NCI-H2227 (cell line): ENCODE results near the gene TMEM117.
A peak's percentile ranks its signal among the peaks of the same experiment; 100 is the strongest.

Source experiments
- DNase-seq: peaks from one replicate; lab custom pipeline; 2025; ENCODE audit not compliant: unreplicated experiment; lab: John Stamatoyannopoulos, UW

The TMEM117 gene

DNA sequence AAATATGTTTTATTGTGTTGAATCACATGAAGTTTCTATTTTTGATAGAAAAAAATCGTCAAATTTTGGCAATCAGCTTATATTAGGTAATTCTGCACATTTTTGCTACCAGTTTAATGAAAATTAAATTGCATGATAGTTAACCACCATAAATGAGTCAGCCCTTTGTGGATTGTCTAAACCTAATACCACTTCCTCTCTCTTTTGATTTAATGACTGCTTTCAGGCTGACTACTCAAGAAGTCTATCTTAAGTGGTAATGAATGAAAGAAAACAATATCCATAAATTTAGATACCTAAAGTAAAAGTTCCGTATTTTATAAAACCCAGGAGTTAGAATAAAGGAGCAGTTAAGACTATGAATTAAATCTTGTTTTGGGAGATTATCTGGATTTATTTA lies 450.5 kb downstream of the TMEM117 start:
- no peak for DNase-seq

DNA sequence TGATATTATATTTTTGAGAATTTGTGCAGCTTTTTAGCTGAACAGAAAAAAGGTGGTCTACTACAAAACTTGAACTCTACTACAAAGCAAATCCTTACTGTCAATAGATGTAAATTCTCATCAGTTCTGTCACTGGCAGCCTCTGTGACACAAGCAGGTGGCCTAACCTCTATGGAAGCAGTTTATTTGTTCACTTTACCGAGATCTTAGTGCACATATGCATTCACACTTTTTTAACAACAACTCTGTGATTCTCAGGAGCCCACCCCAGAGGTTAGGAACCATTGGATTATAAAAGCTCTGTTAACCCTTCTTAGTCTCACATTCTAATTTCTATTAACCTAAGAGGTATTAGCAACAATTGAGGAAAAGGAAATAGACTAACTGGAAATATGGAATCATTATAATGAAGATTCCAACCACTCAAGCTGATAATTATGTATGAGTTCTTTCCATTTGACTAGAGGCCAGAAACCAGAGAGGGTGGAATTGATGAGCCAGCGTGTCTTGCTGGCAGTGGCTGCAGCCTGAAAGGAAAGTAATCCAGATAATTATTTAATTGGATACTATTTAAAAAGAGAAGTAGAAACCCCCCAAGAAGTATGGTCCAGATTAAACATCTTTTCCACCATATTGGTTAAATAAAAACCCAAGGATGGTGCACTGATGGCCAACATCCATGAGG lies 451.1 kb downstream of the TMEM117 start:
- DNase-seq = no peak

DNA sequence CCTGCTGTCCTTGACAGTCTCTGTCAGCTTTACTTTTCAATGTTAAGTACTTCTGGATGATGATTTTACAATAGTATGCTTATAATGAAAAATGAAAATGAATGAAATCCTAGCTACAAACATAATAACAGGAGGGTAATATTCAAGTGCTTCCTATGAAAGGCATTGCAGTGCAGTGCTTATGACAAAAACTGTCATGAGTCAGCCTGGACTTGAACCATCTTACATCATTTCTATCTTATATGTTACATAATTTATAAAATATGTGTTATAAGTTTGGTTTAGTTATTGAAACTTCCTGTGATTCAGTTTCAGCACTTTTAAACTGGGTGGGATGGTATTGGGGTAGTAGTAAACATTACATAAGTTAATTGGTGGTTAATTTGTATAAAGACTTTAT lies 451.7 kb downstream of the TMEM117 start:
- no peak for DNase-seq

DNA sequence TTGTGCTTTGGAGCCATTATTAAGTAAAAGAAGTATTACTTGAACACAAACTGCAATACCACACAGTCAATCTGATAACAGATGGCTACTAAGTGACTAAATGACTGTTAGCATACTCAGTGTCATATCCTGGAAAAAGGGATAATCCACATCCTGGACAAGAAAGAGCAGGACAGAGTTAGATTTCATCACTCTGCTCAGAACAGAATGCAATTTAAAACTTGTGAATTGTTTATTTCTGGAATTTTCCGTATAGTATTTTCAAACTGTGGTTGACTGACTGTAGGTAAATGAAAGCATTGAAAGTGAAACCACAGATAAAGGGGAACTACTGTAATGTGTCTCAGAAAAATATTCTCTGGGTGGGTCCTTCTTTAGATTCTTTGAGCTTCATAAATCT lies 458.8 kb downstream of the TMEM117 start:
- DNase-seq = no peak

DNA sequence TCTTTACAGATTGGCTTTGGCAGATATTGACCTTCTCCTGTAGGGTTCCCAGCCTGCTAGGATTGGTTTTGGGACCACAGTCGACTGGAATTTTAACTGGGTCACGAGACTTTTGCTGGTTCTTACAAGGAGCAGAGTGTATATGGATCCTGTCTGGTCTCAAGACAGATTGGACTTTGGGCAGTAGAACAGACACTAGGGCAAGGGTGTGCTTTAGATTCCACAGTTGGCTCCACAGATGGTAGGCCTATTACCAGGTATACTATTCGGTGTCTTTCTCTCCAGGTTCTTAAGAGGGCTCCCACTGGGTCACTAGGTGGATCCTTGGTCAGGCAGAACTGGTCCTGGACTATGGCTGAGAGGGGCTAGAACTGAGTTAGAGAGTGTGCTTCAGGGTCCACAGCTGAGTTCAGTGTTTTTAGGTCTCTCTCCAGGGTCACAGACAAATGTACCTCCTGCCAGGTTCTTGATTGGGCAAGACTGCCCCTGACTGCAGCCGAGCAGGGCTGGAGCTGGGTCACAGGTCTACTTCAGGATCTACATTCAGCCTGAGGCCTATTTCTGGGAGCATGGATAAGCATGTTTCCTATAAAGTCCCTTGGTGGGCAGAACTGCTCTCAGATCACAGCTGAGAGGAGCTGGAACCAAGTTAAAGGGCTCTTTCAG lies 460.2 kb downstream of the TMEM117 start:
- DNase-seq = no peak

DNA sequence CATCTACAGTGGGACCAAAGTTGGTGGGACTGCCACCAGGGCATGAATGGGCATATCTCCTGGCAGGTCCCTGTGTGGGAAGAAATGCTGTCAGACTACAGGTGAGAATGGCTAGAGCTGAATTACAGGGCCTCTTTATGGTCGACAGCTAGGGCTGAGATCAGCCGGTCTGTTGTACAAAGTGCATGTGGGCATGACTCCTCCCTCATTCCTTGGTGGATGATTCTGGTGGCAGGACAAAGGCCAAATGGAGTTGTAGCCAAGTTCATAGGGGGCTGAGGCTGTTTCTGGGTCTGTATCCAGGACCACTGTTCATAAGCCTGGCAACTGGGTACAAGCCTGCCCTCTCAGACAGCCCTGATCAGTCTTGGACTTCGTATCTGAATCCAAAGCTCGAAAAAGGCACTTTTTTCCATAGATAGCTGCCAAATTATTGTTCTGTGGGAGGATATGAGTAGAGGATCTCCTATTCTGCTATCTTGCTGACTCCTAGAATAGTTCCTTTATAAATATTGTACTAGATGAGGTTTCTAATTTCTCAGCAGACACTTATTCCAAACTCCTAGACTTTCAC lies 460.8 kb downstream of the TMEM117 start:
- DNase-seq = no peak

DNA sequence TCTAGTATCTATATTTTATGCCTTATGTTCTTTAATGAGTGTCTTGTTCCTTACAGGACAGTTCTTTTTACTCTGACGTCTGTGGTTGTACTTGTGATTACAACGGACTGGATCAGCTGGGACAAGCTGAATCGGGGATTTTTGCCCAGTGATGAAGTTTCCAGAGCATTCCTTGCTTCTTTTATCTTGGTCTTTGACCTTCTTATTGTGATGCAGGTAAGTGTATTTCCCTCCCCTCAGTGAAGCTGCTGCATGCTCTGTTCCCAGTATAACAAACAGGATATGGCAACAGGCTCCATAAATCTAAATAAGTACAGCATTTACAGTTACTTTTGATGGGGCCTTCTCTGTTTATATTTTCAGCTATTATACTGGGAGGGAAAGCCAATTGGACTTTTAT lies 463.6 kb downstream of the TMEM117 start:
- no peak for DNase-seq

DNA sequence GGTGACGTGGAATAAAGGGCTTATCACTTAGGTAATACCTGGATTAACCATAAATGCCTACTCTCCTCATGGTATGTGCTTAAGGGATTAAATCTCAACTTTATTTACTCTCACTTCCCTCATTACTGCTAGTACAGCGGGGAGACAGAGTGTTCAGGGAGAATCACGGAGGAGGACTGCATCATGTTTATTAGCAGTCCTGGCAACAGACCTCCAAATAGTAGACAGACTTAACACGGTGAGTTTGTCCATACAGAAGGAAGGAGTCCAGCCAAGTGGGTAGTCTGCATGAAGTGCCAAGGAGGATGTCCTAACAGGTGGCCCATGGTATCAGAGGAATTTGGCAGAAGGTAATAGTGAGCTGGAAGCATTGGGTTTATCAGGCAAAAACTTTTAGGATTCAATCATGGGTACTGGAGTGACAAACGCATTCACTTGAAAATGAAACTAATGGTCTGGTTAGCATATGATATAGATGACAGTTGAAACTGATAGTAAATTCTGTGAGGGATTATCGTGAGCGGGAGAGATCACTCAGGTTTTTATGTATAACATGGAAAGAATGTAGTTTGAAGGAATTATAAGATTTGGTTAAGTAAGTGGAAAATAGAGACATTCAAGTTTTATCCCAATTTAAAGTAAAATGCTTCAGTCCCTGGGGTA lies 471.8 kb downstream of the TMEM117 start:
- DNase-seq = no peak

DNA sequence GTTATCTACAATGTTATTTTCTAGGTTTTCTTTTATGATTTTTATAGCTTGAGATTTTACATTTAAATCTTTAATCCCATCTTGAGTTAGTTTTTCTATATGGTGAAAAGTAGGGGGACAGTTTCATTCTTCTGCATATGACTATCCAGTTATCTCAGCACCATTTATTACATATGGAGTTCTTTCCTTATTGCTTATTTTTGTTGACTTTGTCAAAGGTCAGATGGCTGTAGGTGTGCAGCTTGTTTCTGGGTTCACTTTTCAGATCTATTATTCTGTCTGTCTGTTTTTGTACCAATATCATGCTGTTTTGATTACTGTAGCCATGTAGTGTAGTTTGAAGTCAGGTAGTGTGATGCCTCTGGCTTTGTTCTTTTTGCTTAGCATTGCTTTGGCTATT lies 477.3 kb downstream of the TMEM117 start:
- no peak for DNase-seq

DNA sequence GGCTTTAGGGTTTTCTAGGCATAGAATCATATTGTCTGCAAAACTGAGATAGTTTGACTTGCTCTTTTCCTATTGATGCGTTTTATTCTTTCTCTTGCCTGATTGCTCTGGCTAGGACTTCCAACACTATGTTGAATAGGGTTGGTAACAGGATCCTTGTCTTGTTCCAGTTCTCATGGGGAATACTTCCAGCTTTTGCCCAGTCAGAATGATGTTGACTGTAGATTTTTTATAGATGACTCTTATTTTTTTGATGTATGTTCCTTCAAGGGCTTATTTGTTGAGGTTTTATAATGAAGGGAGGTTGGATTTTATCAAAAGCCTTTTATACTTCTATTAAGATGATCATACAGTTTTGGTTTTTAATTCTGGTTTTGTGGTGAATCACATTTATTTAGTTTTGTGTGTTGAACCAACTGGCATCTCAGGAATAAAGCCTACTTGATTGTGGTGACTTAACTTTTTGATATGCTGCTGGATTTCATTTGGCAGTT lies 478.2 kb downstream of the TMEM117 start:
- DNase-seq = no peak

DNA sequence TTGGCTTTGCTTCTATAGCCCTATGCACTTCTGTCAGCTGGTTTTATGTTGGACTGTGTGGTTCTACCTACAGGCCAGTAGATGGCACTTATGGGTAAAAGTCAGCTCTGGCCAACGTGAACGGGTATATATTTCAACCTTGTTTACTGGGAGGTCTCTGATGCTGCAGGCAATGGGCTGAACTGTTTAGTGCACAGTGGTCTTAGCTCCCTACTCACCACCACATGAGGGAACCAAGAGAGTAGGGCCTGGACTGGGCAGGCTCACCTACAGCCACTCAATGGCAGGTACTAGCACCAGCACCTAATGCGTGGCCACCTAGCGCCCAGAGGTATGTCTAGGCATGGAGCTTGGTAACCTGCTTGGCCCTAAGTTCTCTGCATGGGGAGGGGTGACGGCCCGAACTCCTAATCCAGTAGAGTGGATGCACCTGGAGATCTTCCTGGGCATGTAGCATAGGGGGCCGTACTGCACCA lies 481.8 kb downstream of the TMEM117 start:
- peak; percentile 32 for DNase-seq

DNA sequence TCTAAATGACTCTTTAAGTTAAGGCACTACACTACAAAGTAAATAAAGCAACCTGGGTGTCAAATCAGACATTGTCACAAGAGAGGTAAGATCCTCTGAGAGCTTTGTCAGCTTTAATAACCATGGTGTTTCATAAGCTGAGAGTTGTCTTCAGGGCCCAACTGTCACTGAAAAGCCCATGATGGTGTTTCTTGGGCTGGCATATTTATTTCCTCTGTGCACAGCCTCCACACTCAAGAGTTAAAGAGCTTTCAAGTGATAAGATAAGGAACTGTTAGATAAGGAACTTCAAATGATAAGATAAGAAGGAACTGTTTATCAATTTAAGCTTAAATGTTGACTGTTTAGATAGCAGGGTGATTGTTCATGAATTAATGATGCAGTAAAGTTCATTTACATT lies 495.4 kb downstream of the TMEM117 start:
- no peak for DNase-seq

DNA sequence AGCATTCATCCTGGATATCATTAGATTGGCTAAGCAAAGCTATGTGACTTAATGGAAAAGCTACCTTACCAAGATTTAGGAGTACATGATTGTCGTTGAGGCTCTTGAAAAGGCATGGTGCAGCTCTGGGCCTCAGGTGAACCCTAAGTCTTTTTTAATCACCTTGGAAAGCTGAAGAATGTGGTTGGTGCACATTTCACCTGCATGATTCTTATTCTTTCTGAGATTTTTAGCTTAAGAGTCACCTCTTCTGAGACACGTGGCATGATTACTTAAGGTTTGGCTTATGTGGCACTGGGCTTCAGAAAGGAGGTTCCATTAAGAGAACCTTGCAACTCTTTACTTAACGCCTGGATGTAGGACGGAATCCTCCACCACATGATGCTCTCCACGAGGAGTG lies 498.5 kb downstream of the TMEM117 start:
- DNase-seq = no peak

DNA sequence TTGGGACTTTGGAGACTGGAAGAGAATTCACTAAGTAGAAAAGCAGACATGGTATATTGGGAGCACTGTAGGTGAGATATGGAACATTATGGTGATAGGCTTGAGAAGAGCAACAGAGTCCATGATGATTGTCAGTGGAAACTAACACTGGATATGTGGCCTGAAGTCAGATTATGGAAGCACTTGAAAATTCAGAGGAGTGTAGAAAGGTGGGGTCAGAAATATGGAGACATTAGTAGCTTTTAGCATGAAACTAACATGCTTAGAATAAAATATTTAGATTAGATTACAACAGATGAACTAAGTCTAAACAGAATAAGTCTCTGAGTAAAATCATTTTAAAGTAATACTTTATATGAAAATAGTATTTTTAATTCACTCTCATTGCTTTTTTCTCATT lies 499.1 kb downstream of the TMEM117 start:
- no peak for DNase-seq

DNA sequence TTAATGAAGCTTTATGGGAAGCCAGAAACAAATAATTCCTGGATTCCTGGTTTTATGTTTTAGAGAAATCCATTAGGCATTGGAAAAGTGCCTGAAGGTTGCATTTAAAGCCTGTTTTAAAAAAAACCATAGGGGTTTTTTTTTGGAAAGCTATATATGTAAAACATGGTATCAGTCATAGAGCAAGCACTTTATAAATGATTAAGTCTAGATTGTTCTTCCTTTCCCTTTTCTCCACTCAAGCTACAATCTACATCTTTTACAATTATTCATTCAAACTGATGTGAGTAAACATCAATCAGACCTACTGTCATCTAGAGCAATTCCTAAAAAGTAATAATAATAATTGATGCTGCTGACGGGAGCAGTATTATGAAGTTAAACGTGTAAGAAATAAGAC lies 500.7 kb downstream of the TMEM117 start:
- no peak for DNase-seq

DNA sequence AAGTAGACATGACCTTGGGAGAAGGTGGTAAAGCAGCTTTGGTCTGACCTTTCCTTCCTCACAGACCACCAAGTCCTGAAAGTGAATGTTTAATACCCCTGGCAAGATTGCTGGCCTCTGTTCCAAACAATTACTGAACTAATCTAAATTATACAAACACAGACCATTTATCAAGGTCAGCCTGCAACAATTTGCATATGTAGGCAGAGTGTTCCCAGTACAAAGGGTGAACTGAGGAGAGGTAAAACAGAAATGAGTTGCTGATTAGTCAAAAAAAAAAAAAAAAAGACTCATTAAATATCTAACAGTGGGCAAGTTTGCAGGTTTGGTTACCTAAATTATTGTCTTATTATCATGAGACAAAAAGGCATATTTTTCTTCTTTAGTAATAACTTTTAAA lies 506.5 kb downstream of the TMEM117 start:
- no peak for DNase-seq

DNA sequence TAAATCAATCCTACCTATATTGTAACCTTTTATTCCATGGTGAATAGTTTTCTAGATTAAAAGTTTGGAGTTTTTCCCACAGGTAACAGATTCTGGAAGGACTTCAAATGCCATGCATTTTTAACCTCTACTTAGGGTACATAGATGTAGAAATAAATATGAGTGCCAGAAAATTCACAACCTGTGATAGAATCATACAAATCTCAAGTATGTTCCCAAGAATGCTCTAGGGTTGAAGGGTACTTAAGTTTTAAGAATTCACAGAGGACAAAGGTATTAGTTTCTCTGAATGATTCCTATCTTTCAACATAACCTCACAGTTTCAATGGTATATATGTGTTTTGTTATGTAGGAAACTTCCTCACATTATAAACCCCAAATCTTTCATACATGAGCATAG lies 511.3 kb downstream of the TMEM117 start:
- DNase-seq = no peak

DNA sequence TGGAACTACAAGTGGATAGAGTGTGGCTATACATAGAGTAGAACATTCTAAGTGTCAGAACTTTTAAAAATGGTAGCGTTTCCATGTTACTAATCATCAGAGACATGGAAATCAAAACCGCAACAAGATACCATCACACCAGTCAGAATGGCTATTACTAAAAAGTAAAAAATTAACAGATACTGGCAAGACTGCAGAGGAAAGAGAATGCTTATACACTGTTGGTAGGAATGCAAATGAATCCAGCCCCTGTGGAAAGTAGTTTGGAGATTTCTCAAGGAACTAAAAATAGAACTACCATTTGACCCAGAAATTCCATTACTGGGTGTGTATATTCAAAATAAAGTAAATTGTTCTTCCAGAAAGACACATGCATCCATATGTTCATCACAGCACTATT lies 521.6 kb downstream of the TMEM117 start:
- no peak for DNase-seq

DNA sequence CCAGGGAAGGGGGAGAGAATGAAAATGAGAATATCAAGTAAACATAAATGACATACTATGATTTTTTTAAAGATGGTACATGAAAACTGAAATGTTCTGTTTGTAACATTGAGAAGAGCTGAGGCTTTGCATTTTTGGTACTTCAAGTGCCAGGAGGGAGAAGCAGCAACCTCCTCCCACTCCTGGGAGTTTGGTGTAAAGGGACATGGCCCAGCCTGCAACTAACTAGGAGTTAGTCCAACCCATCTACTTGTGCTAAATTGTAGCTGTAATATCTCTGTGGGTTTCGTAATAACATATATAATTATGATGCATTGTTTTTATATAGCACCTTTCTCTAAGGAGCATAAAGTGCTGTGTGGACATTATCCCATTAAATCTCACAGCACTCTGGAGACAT lies 522.8 kb downstream of the TMEM117 start:
- DNase-seq = peak; percentile 6

DNA sequence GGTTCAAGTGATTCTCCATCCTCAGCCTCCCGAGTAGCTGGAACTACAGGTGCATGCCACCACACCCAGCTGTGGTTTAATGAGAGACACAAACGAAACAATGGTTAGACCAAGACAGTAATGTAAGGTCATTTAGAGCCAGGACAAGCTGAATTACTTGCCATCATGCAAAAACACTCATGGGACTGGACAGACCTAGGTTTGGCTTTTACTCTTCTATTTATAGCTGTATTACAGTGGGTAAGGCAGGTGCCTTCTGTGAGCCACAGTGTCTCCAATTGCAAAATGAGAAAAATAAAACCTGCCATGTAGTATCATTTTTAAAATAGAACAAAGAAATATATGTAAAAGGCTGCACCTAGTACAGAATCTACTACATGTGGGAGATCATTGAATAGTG lies 527.1 kb downstream of the TMEM117 start:
- no peak for DNase-seq

DNA sequence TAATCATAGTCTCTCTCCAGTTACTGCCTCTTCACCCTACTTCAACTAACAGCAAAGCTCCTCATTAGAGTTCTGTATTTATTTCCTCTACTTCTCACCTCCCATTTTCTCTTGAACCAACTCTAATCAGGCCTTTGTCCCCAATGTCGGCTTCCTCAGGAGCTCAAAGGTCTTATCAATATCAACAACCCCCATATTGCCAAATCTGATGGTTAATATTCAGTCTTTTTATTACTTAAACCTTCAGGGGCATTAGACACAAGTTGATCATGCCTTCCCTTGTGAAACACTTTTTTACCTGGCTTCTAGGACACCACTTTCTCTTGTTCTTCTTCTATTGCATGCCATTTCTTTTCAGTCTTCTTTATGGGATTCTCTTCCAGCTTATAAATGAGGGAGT lies 531.3 kb downstream of the TMEM117 start:
- DNase-seq = no peak

DNA sequence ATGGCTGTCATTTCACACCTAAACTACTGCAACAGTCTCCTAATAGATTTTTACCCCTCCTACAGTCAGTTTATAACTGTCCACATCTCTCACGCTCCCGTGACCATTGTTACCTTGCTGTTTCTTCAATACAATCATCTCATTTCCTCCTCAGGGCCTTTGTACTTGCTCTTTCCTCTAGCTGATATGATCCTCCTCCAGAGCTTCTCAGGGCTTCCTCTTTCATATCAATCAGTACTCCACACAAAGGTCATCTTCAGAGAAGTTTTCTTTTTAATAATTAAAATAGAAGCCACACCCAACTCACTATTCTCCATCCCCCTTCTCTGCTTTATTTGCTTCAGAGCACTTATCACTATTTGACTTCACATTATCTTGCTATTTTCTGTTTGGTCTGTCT lies 532.0 kb downstream of the TMEM117 start:
- DNase-seq = no peak
